ENCODE data around the gene ST8SIA5.

The ST8SIA5 gene

DNA sequence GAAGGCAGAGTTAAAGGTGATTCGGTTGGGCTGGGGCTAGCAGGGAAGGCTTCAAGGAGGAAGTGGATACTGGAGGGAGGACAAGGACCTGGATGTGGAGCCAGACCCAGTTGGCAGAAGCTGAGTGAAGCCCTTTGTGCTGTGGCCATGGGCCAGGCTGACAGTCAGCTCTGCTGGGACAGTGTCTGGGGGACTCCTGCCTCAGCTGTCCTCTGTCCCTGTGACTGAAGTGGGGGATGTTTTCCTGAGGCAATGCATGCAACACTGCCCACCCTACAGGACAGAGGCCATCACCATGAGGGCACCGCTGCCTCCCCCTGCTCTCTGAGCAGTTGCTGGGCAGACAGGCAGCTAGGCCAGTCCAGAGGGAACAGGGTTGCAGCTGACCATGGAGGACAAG, 40.0 kb downstream of the ST8SIA5 start:
- H3F3A ChIP-seq (ENCODE audit: insufficient read depth, low read length), result no peaks in the 10 kb centered on the region
- no peaks in the 10 kb centered on the region for H4K20me1 ChIP-seq (ENCODE audit: insufficient read depth, low read length)
- no peaks in the 10 kb centered on the region for H3K79me2 ChIP-seq (ENCODE audit: insufficient read depth, low read length)
- no peaks in the 10 kb centered on the region for H3K36me3 ChIP-seq (ENCODE audit: insufficient read depth, low read length)
- H3K9me3 ChIP-seq (ENCODE audit: low read length), result no peaks in the 10 kb centered on the region
- H3K27ac ChIP-seq (ENCODE audit: low read depth, low read length, poor library complexity, severe bottlenecking), result no peak overlapping the region
- H3K4me3 ChIP-seq (ENCODE audit: low read depth, low read length, poor library complexity, severe bottlenecking), result no peak overlapping the region
- H3K27me3 ChIP-seq (ENCODE audit: insufficient read depth, low read length), result no peaks in the 10 kb centered on the region
- no peak overlapping the region for H3K4me2 ChIP-seq (ENCODE audit: low read length)
- H3K9me2 ChIP-seq (ENCODE audit: low read depth, low read length), result no peaks in the 10 kb centered on the region
- H2AFZ ChIP-seq (ENCODE audit: low read length), result no peak overlapping the region
- TF ChIP-seq, protein P1, sequence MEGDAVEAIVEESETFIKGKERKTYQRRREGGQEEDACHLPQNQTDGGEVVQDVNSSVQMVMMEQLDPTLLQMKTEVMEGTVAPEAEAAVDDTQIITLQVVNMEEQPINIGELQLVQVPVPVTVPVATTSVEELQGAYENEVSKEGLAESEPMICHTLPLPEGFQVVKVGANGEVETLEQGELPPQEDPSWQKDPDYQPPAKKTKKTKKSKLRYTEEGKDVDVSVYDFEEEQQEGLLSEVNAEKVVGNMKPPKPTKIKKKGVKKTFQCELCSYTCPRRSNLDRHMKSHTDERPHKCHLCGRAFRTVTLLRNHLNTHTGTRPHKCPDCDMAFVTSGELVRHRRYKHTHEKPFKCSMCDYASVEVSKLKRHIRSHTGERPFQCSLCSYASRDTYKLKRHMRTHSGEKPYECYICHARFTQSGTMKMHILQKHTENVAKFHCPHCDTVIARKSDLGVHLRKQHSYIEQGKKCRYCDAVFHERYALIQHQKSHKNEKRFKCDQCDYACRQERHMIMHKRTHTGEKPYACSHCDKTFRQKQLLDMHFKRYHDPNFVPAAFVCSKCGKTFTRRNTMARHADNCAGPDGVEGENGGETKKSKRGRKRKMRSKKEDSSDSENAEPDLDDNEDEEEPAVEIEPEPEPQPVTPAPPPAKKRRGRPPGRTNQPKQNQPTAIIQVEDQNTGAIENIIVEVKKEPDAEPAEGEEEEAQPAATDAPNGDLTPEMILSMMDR (IDR thresholded peaks at IDR 0.05; ENCODE audit: low read length), result no peak
- TF ChIP-seq EZH2 (IDR thresholded peaks at IDR 0.05; ENCODE audit: borderline replicate concordance, low read length), result no peak
- H3K4me1 ChIP-seq (ENCODE audit: insufficient read depth, low read length, severe bottlenecking), result no peaks in the 10 kb centered on the region
- no peak overlapping the region for H3K9ac ChIP-seq (ENCODE audit: low read length)

DNA sequence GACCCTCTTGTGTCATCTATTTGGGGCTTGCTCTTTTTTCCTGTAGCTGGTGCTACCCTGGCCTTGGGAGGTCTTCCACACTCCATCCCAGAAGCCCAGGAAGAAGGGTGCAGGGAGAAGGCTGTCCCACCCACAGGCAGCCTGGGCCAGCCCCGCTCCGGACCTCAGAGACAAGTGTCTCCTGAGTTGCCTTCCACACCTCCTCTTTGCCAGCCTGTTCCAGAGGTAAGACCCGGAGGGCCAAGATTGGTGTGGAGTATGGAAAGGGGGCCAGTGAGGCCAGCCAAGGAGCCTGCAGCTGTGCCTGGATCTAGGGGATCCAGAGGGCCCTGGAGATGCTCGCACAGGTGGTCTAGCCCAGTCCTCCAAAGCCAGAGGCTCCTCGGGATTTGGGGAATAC, 40.5 kb downstream of the ST8SIA5 start:
- H3K27me3 ChIP-seq (ENCODE audit: insufficient read depth, low read length), result no peaks in the 10 kb centered on the region
- H3F3A ChIP-seq (ENCODE audit: insufficient read depth, low read length), result no peaks in the 10 kb centered on the region
- no peaks in the 10 kb centered on the region for H4K20me1 ChIP-seq (ENCODE audit: insufficient read depth, low read length)
- TF ChIP-seq, protein P1 (IDR thresholded peaks at IDR 0.05; ENCODE audit: low read length), result no peak
- no peak for TF ChIP-seq EZH2 (IDR thresholded peaks at IDR 0.05; ENCODE audit: borderline replicate concordance, low read length)
- no peak overlapping the region for H3K9ac ChIP-seq (ENCODE audit: low read length)
- H3K9me3 ChIP-seq (ENCODE audit: low read length), result no peaks in the 10 kb centered on the region
- H3K9me2 ChIP-seq (ENCODE audit: low read depth, low read length), result no peaks in the 10 kb centered on the region
- no peaks in the 10 kb centered on the region for H3K79me2 ChIP-seq (ENCODE audit: insufficient read depth, low read length)
- no peaks in the 10 kb centered on the region for H3K4me1 ChIP-seq (ENCODE audit: insufficient read depth, low read length, severe bottlenecking)
- H3K4me2 ChIP-seq (ENCODE audit: low read length), result no peak overlapping the region
- no peak overlapping the region for H3K4me3 ChIP-seq (ENCODE audit: low read depth, low read length, poor library complexity, severe bottlenecking)
- H3K36me3 ChIP-seq (ENCODE audit: insufficient read depth, low read length), result no peaks in the 10 kb centered on the region
- no peak overlapping the region for H3K27ac ChIP-seq (ENCODE audit: low read depth, low read length, poor library complexity, severe bottlenecking)
- no peak overlapping the region for H2AFZ ChIP-seq (ENCODE audit: low read length)

DNA sequence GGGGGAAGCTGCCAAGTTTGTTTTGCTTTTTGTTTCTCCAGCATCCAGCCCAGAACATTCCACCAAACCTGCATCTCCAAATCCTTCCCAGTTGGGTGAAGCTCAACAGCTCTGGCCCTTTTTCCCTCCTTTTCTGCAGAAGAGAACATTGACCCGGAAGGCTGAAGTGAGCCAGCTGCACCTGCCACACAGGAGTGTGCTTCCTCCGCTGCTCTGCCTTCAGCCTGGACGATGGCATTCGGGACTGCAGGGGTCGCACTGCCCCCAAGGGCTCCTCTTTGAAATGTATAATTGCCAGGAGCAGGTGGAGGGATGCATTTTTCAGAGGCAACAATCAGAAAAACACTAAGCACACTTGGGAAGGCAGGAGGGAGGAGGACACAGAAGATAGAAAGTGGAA, 41.8 kb downstream of the ST8SIA5 start:
- Histone ChIP-seq H3K9me3 (ENCODE audit: low read length) (no peaks in the 10 kb centered on the region), H3F3A (ENCODE audit: insufficient read depth, low read length) (no peaks in the 10 kb centered on the region), H3K9ac (ENCODE audit: low read length) (no peak overlapping the region), H2AFZ (ENCODE audit: low read length) (no peak overlapping the region), H3K27ac (ENCODE audit: low read depth, low read length, poor library complexity, severe bottlenecking) (no peak overlapping the region), H3K36me3 (ENCODE audit: insufficient read depth, low read length) (no peaks in the 10 kb centered on the region), H3K4me1 (ENCODE audit: insufficient read depth, low read length, severe bottlenecking) (no peaks in the 10 kb centered on the region), H3K79me2 (ENCODE audit: insufficient read depth, low read length) (no peaks in the 10 kb centered on the region), H3K4me3 (ENCODE audit: low read depth, low read length, poor library complexity, severe bottlenecking) (no peak overlapping the region), H4K20me1 (ENCODE audit: insufficient read depth, low read length) (no peaks in the 10 kb centered on the region), H3K9me2 (ENCODE audit: low read depth, low read length) (no peaks in the 10 kb centered on the region), H3K27me3 (ENCODE audit: insufficient read depth, low read length) (no peaks in the 10 kb centered on the region), H3K4me2 (ENCODE audit: low read length) (no peak overlapping the region)
- no peak for TF ChIP-seq EZH2 (IDR thresholded peaks at IDR 0.05; ENCODE audit: borderline replicate concordance, low read length)
- TF ChIP-seq, protein P1 (IDR thresholded peaks at IDR 0.05; ENCODE audit: low read length), result no peak; the same call in 1 of the 2 replicates

Measured in OCI-LY1 (cell line).